Transverse colon (tissue), 4 donors: ENCODE data around the gene COLEC12.

Experiments used
- CTCF ChIP-seq, 5 experiments: fragments of 200-600 bp in 3 of 5; fragments of 450-650 bp in 2 of 5; sonication (generic) in 3 of 5; IDR thresholded peaks; 1 replicate in 2 of 5; 2 replicates in 3 of 5; pipeline ENCODE4 v1.5.1; 2016 to 2017; ENCODE audit warnings: antibody characterized with exemption in 5 of 5, inconsistent platforms in 3 of 5, mild to moderate bottlenecking in 2 of 5, moderate library complexity in 1 of 5
- EP300 ChIP-seq: sonication (generic); formaldehyde crosslinking; IDR thresholded peaks from one replicate; pipeline ENCODE4 v1.6.1; 2017; ENCODE audit warnings: antibody characterized with exemption, low read depth
- POLR2A ChIP-seq: fragments of 450-650 bp; IDR thresholded peaks from one replicate; pipeline ENCODE4 v1.6.1; 2016; ENCODE audit warnings: antibody characterized with exemption, mild to moderate bottlenecking, moderate library complexity
- POLR2AphosphoS5 ChIP-seq, 3 donors: sonication (generic); formaldehyde crosslinking; IDR thresholded peaks; one replicate each; pipeline ENCODE4 v1.6.1; 2016; ENCODE audit warnings: antibody characterized with exemption in 3 of 3

- no peak for TF ChIP-seq POLR2A
- no peak for TF ChIP-seq CTCF (IDR thresholded peaks at IDR 0.05)
- TF ChIP-seq POLR2AphosphoS5 (IDR thresholded peaks at IDR 0.05), result no peak
- TF ChIP-seq EP300, result no peak
Observed at GRCh38 chr18:424071-424661, 76.3 kb downstream of the COLEC12 start.
